ENCODE results near the gene TTC23.

TTC23 gene

DNA sequence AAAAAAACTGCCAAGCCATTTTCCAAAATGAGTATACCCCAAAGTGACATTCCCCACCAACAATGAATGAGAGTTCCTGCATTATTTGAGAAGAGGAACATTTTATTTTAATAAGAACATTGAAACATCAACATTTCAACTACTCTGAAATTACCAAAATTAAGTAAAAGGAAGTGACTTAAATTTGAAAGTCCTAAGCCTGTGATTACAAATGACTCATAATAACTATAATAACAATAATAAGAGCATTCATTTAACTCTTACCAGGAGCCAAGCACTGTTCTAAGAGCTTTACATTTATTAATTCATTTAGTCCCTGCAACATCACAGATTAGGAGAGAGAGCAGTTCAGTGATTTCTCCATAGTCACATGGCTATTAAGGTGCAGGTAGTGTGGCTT is 34.3 kb upstream of the TTC23 start:
- Histone ChIP-seq H3K79me2 (ENCODE audit: insufficient read depth, low read depth) (no peaks in the 10 kb centered on the region), H3K36me3 (ENCODE audit: insufficient read depth) (no peaks in the 10 kb centered on the region), H4K20me1 (ENCODE audit: insufficient read depth) (no peaks in the 10 kb centered on the region), H3K4me1 (ENCODE audit: low read depth, poor library complexity, severe bottlenecking) (no peaks in the 10 kb centered on the region), H3K27me3 (ENCODE audit: insufficient read depth, low read depth) (no peaks in the 10 kb centered on the region), H3K27ac (no peak overlapping the region), H3K4me3 (IDR thresholded peaks at IDR 0.05; ENCODE audit: insufficient read depth, low read depth, low read length) (no peak overlapping the region), H2AFZ (ENCODE audit: low read depth) (no peak overlapping the region), H3K4me2 (no peak overlapping the region), H3K9ac (no peak overlapping the region)
- TF ChIP-seq, protein P1, sequence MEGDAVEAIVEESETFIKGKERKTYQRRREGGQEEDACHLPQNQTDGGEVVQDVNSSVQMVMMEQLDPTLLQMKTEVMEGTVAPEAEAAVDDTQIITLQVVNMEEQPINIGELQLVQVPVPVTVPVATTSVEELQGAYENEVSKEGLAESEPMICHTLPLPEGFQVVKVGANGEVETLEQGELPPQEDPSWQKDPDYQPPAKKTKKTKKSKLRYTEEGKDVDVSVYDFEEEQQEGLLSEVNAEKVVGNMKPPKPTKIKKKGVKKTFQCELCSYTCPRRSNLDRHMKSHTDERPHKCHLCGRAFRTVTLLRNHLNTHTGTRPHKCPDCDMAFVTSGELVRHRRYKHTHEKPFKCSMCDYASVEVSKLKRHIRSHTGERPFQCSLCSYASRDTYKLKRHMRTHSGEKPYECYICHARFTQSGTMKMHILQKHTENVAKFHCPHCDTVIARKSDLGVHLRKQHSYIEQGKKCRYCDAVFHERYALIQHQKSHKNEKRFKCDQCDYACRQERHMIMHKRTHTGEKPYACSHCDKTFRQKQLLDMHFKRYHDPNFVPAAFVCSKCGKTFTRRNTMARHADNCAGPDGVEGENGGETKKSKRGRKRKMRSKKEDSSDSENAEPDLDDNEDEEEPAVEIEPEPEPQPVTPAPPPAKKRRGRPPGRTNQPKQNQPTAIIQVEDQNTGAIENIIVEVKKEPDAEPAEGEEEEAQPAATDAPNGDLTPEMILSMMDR (conservative IDR thresholded peaks at IDR 0.05; ENCODE audit: low read depth, low read length): no peak

DNA sequence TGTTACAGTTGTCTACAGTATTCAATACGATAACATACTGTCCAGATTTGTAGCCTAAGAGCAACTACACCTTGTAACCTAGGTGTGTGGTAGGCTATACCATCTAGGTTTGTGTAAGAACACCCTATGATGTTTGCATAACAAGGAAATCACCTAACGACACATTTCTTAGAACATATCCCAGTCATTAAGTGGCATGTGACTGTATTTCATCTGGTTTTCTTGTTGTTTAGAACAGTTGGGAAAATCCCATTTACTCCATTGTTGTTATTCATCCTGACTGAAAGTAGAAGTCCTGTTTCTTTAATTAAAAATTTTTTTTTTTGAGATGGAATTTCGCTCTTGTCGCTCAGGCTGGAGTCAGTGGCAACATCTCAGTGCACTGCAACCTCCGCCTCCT is 33.2 kb upstream of the TTC23 start:
- Histone ChIP-seq H3K4me1 (ENCODE audit: low read depth, poor library complexity, severe bottlenecking) (no peaks in the 10 kb centered on the region), H3K27ac (no peak overlapping the region)

DNA sequence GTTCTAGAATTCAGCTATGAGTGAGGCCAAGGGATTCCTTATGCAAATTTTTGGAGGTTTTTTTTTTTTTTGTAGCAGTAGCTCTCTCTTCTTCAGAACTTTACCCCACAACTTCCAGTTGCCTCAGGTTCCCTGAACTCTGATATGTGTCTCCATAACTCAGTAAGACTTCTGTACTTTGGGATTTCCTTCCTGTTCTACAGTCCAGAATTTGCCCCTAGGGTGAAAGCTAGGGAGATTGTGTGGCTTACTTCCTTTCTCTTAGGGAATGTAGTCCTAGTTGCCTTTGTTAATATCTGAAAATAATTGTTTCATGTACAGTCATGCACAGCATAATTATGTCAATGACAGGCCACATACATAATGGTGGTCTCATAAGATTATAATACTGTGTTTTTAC is 32.7 kb upstream of the TTC23 start:
- TF ChIP-seq, protein P1 (conservative IDR thresholded peaks at IDR 0.05; ENCODE audit: low read depth, low read length): no peak
- no peak overlapping the region for H3K4me2 ChIP-seq

More for the DNA sequence above, 33.2 kb upstream of the TTC23 start:
- Histone ChIP-seq H3K36me3 (ENCODE audit: insufficient read depth) (no peaks in the 10 kb centered on the region), H3K9ac (no peak overlapping the region), H4K20me1 (ENCODE audit: insufficient read depth) (no peaks in the 10 kb centered on the region), H3K4me2 (no peak overlapping the region), H3K79me2 (ENCODE audit: insufficient read depth, low read depth) (no peaks in the 10 kb centered on the region), H3K4me3 (IDR thresholded peaks at IDR 0.05; ENCODE audit: insufficient read depth, low read depth, low read length) (no peak overlapping the region), H2AFZ (ENCODE audit: low read depth) (no peak overlapping the region), H3K27me3 (ENCODE audit: insufficient read depth, low read depth) (no peaks in the 10 kb centered on the region)
- TF ChIP-seq, protein P1 (conservative IDR thresholded peaks at IDR 0.05; ENCODE audit: low read depth, low read length): no peak

DNA sequence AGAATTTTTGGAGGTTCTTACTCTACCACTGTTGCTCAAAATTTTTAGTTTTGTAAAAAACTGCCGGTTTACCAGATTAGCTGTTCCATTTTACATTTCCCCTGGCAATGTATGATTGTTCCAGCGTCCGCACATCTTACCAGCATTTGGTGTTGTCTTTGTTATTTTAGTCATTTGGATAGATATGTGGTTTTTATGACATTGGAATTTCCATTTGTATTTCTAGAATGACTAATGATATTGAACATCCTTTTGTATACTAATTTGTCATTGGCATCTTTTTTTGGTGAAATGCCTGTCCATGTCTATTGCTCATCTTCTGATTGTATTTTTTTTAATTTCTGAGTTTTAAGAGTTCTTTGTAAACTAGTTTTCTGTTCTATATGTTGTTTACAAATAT is 30.4 kb upstream of the TTC23 start:
- H3K36me3 ChIP-seq (ENCODE audit: insufficient read depth): no peaks in the 10 kb centered on the region
- H3K27ac ChIP-seq: no peak overlapping the region
- no peaks in the 10 kb centered on the region for H4K20me1 ChIP-seq (ENCODE audit: insufficient read depth)
- no peaks in the 10 kb centered on the region for H3K79me2 ChIP-seq (ENCODE audit: insufficient read depth, low read depth)
- no peaks in the 10 kb centered on the region for H3K27me3 ChIP-seq (ENCODE audit: insufficient read depth, low read depth)
- H3K9ac ChIP-seq: no peak overlapping the region
- no peaks in the 10 kb centered on the region for H3K4me1 ChIP-seq (ENCODE audit: low read depth, poor library complexity, severe bottlenecking)
- no peak overlapping the region for H3K4me2 ChIP-seq
- no peak overlapping the region for H2AFZ ChIP-seq (ENCODE audit: low read depth)
- H3K4me3 ChIP-seq (IDR thresholded peaks at IDR 0.05; ENCODE audit: insufficient read depth, low read depth, low read length): no peak overlapping the region
- TF ChIP-seq, protein P1 (conservative IDR thresholded peaks at IDR 0.05; ENCODE audit: low read depth, low read length): no peak

More for the DNA sequence above, 32.7 kb upstream of the TTC23 start:
- Histone ChIP-seq H3K27ac (no peak overlapping the region), H3K79me2 (ENCODE audit: insufficient read depth, low read depth) (no peaks in the 10 kb centered on the region), H3K9ac (no peak overlapping the region), H4K20me1 (ENCODE audit: insufficient read depth) (no peaks in the 10 kb centered on the region), H2AFZ (ENCODE audit: low read depth) (no peak overlapping the region), H3K36me3 (ENCODE audit: insufficient read depth) (no peaks in the 10 kb centered on the region), H3K4me1 (ENCODE audit: low read depth, poor library complexity, severe bottlenecking) (no peaks in the 10 kb centered on the region), H3K27me3 (ENCODE audit: insufficient read depth, low read depth) (no peaks in the 10 kb centered on the region), H3K4me3 (IDR thresholded peaks at IDR 0.05; ENCODE audit: insufficient read depth, low read depth, low read length) (no peak overlapping the region)

Data from KMS-11 (cell line).